Hypothalamus (tissue), 51 donors: Measurements from ENCODE around the gene BABAM1.

ENCODE experiments used
- DNase-seq, 51 donors: peaks; one replicate each; lab custom pipeline; 2025; lab: John Stamatoyannopoulos, UW

The BABAM1 gene

GRCh38 chr19:17242431-17243208 is 24.6 kb upstream of the BABAM1 start:
- DNase-seq = peak in 2 of 51 donors; percentile 8 to 12

DNA sequence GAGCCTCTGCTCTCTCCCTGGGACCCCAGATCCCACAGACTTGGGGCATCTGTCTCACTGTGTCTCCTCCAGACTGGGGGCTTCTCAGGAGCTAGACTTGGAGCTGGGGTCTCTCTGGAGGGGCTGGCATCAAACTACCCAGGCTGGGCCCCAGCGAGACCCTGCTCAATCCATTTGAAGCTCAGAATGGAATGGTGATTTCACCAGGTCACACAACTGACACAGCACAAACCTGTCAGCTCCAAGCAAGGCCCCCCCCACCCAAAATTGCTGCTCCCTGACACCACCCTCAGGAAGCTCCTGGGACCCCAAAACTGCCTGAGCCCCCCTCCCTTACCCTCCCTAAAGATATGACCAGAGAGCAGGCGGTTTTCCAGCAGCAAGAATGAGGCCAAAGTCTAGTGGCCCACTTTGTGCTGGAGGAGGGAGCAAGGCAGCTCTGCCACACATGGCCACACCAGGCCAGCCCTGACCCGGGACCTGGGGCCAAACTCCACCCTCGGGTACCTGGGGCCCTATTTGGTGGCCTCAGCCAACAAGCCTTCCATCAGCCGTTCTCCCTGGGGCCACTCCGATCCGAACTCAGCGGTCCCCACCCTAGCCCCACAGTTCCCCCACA is 23.9 kb upstream of the BABAM1 start:
- DNase-seq = peak in 1 of 51 donors; percentile 12

DNA sequence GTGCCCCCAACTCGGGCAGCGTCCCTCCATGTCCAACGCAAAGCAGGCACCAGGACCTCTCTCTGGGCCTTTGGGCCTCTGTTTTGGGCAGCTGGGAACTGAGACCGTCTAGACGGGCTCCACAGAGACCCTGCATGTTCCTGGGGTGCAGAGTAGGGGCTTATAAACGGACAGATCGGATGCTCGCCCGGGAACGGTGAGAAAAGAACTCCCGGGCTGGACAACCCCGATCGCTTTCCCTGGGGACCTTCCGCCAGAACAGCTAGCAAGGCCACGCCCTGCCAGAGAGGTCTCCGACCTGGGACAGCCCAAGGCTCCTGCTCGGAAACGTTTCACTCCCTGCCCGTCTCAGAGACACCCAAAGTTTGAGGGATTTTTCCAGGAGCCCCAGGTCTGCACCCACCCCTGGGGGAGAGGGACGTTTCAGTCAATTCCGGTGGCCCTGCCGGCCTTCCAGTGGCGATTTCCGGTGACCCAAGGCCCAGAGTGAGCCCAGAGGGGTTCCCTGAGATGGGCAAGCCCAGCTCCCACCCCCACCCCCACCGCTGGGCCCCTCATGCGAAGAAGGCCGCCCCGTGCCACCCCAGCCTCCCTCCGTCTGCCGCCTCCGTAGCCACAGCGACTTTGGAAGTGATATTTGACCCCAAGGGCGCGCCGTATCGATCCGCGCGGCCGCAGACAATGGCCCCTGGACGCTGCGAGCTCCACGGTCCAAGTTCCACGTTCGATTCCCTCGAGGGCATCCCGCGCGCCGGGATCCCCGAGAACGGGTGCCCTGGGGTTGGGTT is 23.2 kb upstream of the BABAM1 start:
- peak in 8 of 51 donors; percentile 4 to 49 (median 21) for DNase-seq

- DNase-seq = peak in 8 of 51 donors; percentile 2 to 33 (median 22)
Observed at GRCh38 chr19:17244618-17245534, 22.4 kb upstream of the BABAM1 start.

DNA sequence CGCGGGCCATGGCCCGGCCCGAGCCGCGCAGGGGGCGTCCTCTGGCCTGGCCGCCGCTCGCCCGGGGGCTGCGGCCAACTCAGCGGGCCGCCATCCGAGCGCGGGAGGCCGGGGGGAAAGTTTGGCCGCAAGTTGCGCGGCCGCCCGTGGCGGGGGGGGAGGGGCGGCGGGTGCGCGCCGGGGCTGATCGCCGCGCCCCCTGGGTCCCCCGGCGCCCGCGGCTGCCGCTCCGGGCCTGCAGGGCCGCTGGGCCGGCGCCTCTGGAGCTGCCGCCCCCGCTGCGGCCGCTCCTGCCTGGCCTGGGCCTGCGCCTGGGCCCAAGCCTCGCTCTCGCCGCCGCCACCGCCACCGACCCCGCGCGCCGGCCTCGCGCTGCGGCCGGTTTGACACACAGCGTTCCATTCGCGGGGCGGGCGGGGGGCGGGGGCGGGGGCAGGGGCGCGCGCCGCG is 21.7 kb upstream of the BABAM1 start, which contains the start of gene NR2F6:
NR2F6 (minus strand) TSS at position 385 of the 450 bp plus-strand sequence. CDS start 699 bp downstream, outside the sequence.
- no peak for DNase-seq

DNA sequence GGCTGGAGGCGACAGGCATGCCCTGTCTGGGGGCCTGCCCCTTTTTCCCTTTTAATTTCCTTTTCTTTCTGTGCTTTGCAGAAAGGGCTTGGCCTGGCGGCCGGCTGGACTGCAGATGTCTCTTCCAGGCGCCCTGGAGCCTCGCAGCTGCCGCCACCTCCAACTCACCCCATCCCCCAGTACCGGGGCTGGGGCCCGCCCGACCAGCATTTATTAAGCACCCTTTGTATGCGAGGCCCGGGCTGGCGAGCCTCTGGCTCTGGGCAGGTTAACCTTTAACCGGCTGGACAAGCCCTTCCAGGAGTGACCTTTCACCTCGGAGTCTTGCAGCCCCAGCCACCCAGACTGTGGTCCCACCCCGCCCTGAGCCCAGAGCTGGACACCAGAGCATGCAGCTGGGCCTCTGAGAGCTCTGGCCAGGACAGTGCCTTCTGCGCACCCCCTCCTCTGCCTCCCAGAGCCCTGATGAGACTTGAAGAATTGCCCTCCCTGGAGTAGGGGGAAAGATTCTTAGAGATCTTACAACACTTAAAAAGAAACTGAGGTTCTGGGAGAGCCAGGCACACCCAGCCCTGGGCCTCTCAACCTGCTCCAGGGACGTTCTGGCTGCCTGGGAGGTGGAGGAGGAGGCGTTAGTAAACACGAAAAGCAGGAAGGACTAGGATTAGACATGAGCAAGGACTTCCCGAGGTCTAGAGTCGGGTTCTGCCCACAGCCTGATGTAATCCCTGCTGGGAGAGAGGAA is 20.4 kb upstream of the BABAM1 start:
- DNase-seq = peak in 14 of 51 donors; percentile 19 to 48 (median 40)

GRCh38 chr19:17248011-17248776 is 19.0 kb upstream of the BABAM1 start:
- no peak for DNase-seq

GRCh38 chr19:17249887-17250548 is 17.2 kb upstream of the BABAM1 start:
- DNase-seq = no peak

GRCh38 chr19:17254636-17255035 is 12.6 kb upstream of the BABAM1 start:
- no peak for DNase-seq

- no peak for DNase-seq
Observed at GRCh38 chr19:17255150-17255621, 12.1 kb upstream of the BABAM1 start.

DNA sequence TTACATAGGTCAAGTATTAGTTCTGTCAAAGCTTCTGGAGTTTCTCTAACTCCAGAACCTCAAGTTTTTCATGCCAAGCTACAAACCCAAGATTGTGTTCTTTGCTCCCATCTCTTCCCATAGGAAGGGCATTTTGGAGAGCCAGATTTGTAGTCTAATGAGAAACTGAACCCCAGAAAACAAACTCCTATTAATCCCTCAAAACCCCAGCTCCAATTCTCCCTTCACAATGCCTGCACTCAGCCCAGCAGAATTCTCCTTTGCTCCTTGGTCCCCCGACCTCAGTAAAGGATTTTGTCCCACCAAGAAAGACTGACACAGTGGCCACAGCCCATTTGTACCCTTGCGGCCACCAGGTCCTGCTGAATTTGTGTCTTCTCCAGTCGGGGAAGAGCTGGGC is 11.1 kb upstream of the BABAM1 start:
- no peak for DNase-seq

- DNase-seq = no peak
Observed at GRCh38 chr19:17259118-17259780, 8.0 kb upstream of the BABAM1 start.

GRCh38 chr19:17259934-17260333 is 7.3 kb upstream of the BABAM1 start:
- no peak for DNase-seq

GRCh38 chr19:17260842-17261325 is 6.4 kb upstream of the BABAM1 start:
- peak in 31 of 51 donors; percentile 8 to 69 (median 35) for DNase-seq

DNA sequence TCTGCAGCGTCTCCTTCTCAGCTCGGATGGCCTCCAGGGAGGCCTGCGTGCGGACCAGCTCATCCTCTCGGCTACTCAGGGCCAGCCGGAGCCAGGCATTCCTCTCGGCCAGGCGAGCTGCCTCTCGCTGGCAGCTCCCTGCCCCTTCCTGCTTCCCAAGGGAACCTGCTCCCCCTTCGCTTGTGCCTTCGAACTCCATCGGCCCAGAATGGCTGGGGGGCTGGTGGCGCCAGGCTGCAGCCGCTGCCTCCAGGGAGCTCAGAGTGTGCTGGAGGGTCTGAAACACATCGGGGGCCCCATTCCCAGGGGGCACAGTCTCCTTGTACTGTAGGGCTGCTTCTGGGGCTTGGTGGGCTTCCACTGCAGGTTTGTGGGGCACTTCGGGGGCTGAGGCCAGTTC is 4.7 kb upstream of the BABAM1 start:
- DNase-seq = no peak

GRCh38 chr19:17263712-17264640 is 3.3 kb upstream of the BABAM1 start:
- DNase-seq = no peak
